Stimulated activated CD4-positive, alpha-beta T cell treated with anti-CD3 and anti-CD28 coated beads, Interleukin-12 subunit alpha, Interleukin-12 subunit beta, amount 100 ng/mL, for 24 hours (primary cell): ENCODE data around the gene SLC22A15.
"Not testable (repeated sequence)": the region's sequence is repeated elsewhere in the genome, so short reads cannot be mapped to it uniquely, and the experiment has no call there.

Source experiments
- DNase-seq, 2 experiments: peaks; one replicate each; pipeline ENCODE4 v3.0.0-alpha.2; 2020; ENCODE audit warnings: low read depth in 2 of 2

SLC22A15 gene

DNA sequence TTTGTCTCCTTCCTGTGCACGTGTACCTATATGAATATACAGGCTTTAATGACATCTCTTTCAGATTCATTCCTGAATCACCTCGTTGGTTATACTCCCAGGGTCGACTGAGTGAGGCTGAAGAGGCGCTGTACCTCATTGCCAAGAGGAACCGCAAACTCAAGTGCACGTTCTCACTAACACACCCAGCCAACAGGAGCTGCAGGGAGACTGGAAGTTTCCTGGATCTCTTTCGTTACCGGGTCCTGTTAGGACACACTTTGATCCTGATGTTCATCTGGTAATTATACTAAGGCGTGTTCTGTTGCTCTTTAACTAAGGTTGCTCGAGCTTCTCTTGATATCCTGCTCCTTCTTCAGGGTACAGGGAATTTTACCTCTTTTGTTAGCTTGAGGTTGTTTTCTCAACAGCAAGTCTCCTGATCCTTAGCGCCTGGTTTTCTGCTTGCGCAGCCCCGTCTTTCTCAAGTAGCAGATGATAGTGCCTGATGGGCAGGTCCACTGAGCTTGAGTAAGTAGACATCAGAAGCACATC lies 55.1 kb downstream of the SLC22A15 start:
- DNase-seq = no peak

DNA sequence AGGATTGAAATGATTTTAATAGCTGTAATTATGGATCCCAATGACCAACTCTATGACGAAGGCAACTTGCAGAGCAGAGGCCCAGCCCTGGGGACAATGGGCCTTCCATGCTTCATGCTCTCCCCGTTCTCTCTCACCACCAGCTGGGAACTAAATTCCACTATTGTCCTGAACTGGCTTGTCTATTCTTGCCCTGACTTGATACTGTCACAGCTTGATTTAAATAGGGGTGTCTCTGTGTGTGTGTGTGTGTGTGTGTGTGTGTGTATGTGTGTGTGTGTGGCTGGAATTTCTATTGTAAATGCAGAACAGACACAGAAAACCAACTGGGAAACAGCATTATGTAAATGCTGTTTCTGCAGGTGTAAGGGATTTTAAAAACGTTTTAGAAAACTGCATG lies 57.0 kb downstream of the SLC22A15 start:
- DNase-seq = no peak

DNA sequence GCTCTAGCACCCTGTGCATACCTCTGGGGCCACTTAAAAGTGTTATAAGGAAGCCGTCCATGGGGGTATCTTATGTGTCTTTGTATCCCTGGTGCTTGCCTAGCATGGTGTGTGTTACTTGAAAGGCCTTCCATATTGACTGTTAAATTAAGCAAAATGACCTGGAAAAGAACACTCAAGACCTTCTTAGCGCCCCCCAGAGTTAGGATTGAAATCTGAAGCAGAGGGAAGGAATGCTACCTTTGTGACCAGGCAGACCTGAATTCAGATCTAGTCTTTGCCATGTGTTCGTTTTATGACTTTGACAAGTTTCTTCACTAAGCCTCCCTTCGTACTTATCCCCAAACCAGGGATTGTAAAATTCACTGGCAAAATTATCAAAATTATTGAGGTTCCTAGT lies 59.9 kb downstream of the SLC22A15 start:
- no peak for DNase-seq

DNA sequence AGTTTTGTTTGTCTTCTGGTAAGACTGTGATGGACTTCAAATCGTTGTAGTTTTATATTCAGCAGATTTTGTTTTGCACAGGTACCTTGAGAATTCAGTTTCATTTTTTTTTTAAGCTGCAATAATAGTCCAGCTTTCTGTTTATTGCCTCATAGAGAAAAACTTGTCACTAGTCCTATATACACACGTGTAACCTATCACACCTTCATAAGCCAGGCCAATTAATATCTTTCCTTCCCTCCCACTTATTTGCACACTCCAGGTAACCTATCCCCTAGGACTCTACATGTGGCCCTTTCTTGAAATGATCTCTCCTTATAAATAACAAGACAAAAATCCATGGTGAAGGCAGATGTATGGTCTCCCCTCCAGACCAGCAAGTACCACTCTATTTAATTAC lies 62.4 kb downstream of the SLC22A15 start:
- DNase-seq = no peak

DNA sequence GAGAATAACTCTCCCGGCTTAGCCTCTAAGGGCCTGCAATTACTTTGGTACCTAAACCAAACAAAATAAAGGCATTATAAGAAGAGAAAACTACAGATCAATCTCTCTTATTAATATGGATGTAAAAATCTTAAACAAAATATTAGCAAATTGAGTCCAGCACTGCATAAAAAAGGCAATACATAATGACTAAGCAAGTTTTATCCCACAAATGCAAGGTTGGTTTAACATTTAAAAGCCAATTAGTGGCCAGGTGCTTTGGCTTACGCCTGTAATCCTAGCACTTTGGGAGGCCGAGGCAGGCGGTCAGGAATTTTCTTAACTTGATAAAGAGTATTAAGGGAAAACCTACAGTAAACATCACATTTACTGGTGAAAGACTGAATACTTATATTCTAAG lies 67.8 kb downstream of the SLC22A15 start:
- DNase-seq = no peak

DNA sequence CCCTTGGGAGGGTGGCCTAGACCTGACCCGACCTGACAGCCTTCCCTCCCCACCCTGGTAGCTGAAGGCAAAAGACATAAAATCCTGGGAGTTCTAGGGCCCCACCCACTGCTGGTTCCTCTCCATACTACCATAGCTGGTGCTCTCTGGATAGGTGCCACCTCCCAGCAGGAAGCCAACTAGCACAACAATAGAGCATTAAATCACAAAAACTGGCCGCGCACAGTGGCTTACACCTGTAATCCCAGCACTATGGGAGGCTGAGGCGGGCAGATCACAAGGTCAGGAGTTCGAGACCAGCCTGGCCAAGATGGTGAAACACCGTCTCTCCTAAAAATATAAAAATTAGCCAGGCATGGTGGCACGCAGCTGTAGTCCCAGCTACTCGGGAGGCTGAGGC lies 70.6 kb downstream of the SLC22A15 start:
- not testable (repeated sequence) for DNase-seq

DNA sequence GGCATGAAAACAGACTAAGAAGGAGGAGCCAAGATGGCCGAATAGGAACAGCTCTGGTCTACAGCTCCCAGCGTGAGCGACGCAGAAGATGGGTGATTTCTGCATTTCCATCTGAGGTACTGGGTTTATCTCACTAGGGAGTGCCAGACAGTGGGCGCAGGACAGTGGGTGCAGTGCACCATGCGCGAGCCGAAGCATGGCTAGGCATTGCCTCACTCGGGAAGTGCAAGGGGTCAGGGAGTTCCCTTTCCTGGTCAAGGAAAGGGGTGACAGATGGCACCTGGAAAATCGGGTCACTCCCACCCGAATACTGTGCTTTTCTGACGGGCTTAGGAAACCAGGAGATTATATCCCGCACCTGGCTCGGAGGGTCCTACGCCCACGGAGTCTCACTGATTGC lies 75.6 kb downstream of the SLC22A15 start:
- DNase-seq = not testable (repeated sequence)

DNA sequence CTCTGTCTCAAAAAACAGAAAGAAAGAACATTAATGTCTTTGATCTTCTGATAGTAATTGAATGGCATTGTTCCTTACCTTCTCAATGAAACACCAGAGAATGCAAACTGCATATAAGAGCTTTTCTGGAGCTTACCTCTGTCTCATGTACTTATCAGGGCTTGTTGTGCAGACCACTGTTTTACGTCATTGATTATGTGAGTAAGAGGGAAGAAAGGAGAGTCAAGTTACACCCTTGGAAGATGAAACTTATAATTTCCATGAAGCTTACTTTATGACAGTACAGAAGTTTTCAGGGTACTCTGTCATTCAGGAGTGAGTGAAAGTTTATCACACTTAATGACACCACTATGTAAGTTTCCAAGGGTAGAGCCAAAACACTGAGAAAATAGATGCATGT lies 85.9 kb downstream of the SLC22A15 start:
- DNase-seq = no peak

DNA sequence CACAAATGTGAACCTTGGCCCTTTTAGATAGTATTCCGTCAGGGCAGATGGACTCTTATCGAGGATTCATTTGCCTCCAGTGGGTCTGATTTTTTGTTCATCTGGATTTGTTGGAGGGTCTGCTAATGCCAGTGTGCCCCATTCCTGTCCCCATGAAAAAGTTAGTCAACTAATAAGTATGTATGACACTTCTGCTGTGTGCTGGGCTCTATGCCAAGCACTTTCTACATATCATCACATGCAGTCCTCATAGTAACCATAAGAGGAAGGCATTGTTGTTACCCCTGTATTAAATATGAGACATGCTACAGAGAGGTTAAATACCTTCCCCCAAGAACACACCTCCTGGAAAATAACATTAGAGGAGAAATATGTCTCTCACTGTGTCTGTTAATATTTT lies 88.3 kb downstream of the SLC22A15 start:
- no peak for DNase-seq

DNA sequence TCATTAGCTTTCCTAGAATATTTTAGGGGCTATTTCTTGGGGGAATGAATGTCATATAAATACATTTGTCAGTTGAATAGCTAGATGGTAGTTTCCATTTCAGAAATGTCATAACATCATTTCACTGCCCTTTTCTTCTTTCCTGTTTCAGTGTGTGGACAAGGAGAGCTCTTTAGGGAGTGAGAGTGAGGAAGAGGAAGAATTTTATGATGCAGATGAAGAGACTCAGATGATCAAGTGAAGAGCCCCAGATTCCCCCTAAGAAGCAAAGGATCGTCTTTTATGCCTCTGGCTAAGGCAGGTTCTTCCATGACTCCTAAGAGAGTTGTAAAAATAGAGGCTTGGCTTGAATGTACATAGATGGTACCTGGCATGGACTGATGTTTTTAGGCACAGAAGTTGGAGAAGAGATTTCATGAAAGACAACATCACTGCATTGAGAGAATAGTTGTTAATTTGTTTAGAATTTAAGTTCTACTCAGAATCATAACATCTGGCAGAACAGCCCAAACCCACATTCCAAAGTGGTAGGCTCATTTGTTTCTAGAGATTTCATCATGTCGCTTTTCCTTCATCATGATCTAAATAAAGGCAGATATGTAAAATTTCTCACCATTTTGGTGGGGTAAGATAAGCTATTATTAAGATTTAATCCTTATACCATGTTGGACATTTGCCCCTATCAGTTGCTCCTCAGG lies 90.7 kb downstream of the SLC22A15 start:
- DNase-seq = no peak

DNA sequence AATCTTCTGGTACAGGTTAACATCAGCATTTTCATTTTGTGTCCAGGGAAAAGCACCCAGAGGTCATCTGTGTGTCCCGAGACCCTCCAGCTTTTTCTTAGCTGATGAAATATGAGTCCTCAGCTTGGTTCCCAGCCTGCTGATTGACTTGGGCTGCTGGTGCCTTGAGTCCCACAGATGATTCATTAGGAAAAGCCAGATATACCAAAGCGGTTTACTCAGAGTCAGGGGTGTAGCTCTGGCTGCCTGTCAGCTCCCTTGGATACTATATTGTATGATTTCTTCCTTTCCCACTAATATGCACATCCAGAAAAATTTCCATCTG lies 91.2 kb downstream of the SLC22A15 start:
- no peak for DNase-seq

DNA sequence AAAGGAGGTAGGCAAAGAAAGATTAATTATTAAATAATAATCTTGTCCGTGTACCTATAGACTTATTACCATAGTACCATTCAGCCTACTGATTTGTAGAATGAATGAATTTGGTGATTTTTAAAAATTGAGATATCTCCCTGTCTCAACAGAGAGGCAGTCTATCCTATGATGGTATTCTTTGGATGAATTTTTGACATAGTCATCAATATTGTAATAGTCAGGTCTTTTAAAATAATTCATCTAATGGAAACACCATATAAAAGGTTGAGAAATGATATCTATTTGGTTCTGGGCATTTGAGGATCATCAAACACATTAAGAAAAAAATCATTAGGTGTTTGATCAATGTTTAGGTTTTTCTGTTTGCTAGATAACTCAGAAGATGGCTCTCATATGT lies 99.3 kb downstream of the SLC22A15 start:
- no peak for DNase-seq

DNA sequence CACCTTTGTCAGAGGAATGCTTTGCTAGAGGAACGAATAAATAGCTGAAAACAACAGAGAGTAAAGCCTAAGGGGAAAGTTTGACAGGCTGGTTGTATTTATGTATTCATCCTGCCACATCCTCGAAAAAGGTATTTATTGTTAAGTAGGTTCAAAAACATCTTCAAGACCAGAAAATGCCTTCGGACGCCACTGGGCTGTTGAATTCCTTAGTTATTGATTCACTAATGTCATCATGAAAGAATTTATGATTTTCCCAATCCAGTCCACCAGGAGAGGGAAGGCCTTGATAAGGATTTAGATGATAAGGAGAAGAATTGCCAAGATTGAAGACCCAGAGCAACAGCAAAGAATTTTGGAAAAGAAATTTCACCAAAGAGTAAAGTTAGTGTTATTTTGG lies 99.7 kb downstream of the SLC22A15 start:
- no peak for DNase-seq

DNA sequence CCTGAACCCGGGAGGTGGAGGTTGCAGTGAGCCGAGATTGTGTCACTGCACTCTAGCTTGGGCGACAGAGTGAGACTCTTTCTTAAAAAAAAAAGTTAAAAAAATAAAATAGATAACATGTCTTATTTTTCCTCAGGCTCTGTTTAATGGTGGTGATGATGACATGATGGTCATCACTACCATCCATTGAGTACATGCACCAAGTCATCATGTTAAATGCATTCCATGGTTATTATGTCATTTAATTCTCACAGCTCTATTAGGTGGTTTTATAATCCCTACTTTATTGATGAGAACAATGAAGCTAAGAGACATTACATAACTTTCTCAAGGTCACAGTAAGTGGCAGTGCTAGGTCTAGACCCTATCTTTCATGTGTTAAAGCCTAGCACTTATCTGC lies 100.5 kb downstream of the SLC22A15 start:
- DNase-seq = no peak

DNA sequence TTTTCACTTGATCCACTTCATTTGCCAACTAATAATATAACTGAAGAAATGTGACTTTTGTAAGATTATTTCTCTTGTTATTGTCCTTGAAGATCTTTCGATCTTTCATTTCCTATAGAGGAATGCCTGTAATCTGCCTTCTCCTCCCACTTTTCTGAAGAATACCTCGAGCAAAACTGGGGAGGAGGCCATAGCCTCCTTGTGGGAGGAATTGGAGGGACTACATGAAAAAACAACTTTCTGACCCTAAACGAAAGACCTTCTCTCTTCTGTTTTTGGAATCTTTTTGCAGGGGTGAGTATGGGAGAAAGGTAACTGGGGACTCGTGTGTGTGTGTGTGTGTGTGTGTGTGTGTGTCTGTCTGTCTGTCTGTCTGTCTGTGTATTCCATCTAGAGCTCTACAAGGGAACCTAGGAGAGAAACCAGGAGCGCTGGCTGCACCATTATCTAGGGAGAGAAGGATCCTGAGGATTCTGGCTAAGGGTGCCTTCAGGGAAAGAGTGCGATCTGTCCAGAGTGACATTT lies 102.4 kb downstream of the SLC22A15 start:
- no peak for DNase-seq

DNA sequence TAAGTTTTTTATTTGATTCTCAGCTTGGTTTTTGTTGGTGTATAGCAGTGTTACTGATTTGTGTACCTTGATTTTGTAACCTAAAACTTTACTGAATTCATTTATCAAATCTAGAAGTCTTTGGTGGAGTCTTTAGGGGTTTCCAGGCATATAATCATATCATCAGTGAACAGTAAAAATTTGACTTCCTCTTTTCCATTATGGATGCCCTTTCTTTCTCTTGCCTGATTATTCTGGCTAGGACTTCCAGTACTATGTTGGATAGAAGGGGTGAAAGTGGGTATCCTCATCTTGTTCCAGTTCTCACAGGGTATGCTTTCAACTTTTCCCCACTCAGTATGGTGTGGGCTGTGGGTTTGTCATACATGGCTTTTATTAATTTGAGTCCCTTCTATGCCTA lies 111.3 kb downstream of the SLC22A15 start:
- DNase-seq = no peak

DNA sequence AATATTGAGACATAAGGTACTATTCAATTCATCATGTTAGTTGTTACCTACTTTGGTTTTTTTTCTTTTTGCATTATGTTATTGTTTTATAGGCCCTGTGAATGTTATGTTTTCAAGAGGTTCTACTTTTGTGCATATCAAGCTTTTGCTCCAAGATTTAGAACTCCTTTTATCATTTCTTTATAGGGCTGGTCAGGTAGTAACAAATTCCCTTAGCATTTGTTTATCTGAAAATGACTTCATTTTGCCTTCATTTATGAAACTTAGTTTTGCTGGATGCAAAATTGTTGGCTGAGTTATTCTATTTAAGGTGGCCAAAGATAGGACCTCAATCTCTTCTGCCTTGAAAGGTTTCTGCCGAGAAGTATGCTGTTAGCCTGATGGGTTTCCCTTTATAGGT lies 113.6 kb downstream of the SLC22A15 start:
- no peak for DNase-seq

DNA sequence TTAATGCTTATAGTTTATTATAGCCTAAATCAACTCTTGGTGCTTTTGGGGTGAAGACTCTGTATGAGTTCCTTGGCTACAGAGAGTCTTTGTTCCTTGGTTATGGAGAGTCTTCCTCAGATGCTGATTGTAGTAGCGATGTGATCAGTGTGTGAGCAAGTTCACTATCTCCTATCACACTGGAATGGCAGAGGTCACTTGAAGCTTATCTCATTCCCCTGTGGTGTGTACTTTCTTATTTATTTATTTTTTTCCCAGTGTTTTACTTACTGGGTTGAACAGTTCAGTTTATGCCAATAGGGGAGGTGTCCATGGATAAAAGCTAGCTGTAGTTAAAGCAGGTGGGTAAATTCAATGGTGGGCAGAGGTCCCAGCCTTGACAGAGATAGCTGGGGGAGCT lies 114.8 kb downstream of the SLC22A15 start:
- no peak for DNase-seq

DNA sequence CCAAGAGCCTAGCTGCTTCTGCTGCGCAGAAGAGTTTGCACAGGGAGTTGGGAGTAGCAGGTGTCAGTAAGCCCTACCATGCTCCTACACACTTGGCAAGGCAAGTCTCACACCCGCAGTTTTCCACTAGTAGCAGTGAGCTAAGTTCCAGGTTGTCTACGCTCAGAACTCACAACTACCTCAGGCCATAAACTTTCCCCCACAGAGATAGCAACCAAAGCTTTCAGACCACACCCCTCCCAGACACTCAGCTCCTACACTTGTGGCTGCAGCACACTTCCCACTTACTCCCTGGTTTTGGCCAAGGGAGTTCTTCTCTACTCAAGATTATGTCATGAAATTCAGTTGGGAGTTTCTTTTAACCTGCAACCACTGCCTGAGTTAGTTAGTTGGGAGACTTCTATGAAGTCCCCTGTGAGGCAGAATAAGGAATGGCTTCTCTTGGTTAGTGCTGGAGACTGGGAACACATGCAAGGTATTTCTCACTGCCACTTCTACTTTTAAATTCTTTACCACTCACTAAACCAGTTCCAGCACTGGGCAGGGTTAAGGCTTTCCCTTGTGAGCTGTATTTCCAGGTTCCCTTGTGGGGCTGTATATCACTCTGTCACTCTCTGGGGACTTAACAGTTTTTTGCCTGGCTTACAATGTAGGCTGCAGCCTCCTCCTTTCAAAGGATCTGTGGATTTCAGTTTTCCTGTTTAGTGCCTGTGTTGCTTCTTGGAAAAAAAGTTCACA lies 116.6 kb downstream of the SLC22A15 start:
- DNase-seq = no peak

DNA sequence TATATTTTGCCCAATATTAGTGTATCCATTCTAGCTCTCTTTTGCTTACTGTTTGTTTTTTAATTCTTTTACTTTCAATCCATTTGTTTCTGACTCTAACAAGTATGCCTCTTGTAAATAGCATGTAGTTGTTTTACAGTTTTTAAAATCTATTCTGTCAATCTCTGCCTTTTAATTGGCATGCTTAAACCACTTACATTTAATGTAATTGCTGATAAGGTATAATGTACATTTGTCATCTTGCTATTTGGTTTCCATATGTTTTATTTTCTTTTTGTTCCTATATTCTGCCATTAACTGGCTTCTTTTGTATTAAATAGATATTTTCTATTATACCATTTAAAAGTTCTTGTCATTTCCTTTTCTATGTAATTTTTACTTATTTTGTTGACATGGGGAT lies 118.7 kb downstream of the SLC22A15 start:
- DNase-seq = no peak

DNA sequence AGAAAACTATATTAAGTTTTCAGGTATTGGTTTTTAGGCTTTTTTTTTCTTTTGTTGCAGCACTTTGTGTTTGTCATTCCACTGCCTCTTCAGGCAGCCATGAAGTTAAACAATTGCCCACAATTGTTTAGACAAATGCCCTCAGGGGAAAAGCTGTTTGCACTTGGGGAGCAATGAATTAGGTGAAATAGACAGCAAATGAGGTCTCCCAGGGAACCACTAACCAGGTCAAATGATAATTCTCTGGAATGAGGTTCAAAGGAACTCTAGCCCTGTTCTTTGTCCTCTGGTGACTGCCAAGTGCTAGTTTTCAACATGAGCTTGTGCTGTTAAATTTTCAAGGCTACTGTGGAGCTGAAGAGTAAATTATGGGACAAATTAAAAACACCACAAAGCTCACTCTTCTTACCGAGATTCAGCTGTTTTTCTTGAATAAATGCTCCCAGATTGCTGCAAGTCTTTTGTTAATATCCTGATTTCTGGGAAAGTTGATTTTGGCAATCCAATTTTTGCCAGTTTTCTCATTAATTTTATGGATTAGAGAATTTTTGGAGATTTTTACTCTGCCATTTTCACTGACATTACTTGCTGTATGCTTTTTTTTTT lies 119.8 kb downstream of the SLC22A15 start:
- no peak for DNase-seq

DNA sequence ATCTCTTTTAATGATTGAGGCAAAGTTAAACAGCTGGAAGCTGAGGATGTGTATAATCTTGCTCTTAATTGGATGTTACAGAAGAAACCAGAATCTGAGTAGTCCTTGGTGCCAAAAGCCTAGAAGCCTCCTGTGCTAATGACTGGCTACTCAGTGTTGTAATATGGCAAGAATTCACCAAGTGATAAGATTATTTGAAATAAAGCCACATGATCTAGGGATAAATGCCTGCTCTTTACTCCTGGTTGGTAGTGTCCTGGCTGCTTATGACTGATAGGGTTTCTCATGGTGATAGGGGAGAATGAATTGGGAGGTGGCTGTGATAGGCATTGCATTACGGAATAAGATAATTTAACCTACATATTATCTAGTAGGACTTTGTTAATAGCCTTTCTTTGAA lies 121.3 kb downstream of the SLC22A15 start:
- DNase-seq = no peak

DNA sequence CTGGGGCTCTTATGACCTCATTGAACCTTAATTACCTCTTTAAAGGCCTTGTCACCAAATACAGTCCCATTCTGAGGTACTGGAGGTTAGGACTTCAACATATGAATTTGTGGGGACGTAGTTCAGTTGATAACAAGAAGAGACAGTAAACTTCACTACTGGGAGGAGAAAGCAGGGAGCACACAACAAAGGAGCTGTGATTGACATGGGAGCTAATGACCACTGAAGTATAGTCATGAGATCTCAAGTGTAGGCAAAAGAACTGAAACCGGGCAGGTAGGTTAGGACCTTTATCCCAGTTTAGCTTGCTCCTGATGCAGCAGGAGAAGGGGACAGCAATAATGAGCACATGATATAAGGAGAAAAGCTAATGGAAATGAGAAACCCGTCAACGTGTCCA lies 123.1 kb downstream of the SLC22A15 start:
- DNase-seq = no peak
